Endothelial cell (in vitro differentiated cells): ENCODE data around the gene NDUFAF8. TPM values are rescaled to one million over a fixed set of nuclear protein-coding genes. Genes with fewer than 3 reads are reported as not detected.

ENCODE experiments used
- DNase-seq: peaks from one replicate; pipeline ENCODE4 v3.0.0; 2021; ENCODE audit warnings: low spot score
- H3K27ac Mint-ChIP-seq: one replicate; pipeline ENCODE4 v1.8.0; 2021; ENCODE audit warnings: mixed read lengths, inconsistent platforms; ENCODE audit not compliant: unreplicated experiment
- H3K27me3 Mint-ChIP-seq: one replicate; pipeline ENCODE4 v1.8.0; 2021; ENCODE audit warnings: mild to moderate bottlenecking, moderate library complexity, mixed read lengths, inconsistent platforms; ENCODE audit not compliant: unreplicated experiment
- H3K36me3 Mint-ChIP-seq: one replicate; pipeline ENCODE4 v1.8.0; 2021; ENCODE audit warnings: mild to moderate bottlenecking, low read depth, mixed read lengths, inconsistent platforms; ENCODE audit not compliant: unreplicated experiment
- H3K4me1 Mint-ChIP-seq: one replicate; pipeline ENCODE4 v1.8.0; 2021; ENCODE audit warnings: mild to moderate bottlenecking, mixed read lengths, inconsistent platforms; ENCODE audit not compliant: unreplicated experiment
- H3K4me3 Mint-ChIP-seq: one replicate; pipeline ENCODE4 v1.8.0; 2021; ENCODE audit warnings: mild to moderate bottlenecking, mixed read lengths, inconsistent platforms; ENCODE audit not compliant: unreplicated experiment
- H3K9me3 Mint-ChIP-seq: one replicate; pipeline ENCODE4 v1.8.0; 2021; ENCODE audit warnings: mixed read lengths, inconsistent platforms; ENCODE audit not compliant: unreplicated experiment
- total RNA-seq: library from RNA; stranded (reverse); fragmentation: NEBNext Ultra II Directional; extraction: Animal tissue kit (Norgen Biotek cat#: 25700); gene quantifications from one replicate; pipeline ENCODE4 v1.2.1, GENCODE V29; 2021; ENCODE audit not compliant: unreplicated experiment
- TF ChIP-seq, protein P1 (sequence below): fragments of 200-600 bp; sonication (generic); IDR thresholded peaks from one replicate; pipeline ENCODE4 v1.5.0; 2021; ENCODE audit warnings: antibody characterized with exemption; ENCODE audit not compliant: unreplicated experiment

The NDUFAF8 gene
- total RNA-seq, 1 donor from 2014 or later, result 31.2 TPM

DNA sequence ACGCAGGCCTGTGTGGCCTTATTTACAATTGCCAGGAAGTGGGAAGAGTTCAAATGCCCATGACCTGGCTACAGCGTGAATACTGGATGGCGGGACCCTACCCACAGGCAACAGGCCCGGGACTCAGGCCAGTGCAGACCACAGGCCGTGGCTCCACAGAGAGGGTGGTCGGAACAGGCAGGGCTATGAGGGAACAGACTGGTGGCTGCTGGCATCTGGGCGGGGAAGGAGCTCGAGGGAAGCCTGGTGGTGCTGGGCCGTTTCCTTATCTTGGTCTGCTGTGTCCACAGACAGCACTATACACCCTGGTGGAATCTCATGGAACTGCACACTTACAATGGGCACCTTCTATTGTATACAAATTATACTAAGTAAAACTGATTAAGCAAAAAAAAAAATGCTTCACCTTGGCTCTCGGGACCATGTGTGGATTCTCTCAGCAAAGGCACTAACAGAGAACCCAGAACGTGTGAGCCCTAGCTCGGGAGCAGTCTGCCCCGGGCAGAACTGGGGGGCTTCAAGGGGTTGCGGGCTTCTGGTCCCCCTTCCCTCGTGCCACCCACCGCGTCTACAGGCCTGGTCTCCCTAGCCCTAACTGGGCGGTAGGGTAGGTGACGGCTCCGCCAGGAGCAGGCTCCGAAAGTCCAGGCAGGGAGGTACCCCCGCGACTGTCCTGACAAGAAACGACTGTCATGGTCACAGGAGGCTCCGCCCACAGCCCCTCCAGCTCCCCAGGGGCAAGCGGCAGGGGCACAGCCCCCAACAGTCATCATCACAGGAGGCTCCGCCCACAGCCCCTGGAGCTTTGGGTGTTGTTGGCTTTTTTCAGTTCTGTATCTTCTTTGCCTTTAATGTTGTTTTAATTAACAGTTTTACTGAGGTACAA lies 38.2 kb upstream of the NDUFAF8 start:
- Mint-ChIP-seq H3K4me3 (no peak overlapping the region), H3K27me3 (peaks cover 2% of the 10 kb centered on the region), H3K9me3 (no peaks in the 10 kb centered on the region), H3K4me1 (peaks cover 5% of the 10 kb centered on the region), H3K36me3 (no peaks in the 10 kb centered on the region), H3K27ac (peak overlapping the region; percentile 68)
- TF ChIP-seq, protein P1, sequence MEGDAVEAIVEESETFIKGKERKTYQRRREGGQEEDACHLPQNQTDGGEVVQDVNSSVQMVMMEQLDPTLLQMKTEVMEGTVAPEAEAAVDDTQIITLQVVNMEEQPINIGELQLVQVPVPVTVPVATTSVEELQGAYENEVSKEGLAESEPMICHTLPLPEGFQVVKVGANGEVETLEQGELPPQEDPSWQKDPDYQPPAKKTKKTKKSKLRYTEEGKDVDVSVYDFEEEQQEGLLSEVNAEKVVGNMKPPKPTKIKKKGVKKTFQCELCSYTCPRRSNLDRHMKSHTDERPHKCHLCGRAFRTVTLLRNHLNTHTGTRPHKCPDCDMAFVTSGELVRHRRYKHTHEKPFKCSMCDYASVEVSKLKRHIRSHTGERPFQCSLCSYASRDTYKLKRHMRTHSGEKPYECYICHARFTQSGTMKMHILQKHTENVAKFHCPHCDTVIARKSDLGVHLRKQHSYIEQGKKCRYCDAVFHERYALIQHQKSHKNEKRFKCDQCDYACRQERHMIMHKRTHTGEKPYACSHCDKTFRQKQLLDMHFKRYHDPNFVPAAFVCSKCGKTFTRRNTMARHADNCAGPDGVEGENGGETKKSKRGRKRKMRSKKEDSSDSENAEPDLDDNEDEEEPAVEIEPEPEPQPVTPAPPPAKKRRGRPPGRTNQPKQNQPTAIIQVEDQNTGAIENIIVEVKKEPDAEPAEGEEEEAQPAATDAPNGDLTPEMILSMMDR, result peak; percentile 66
- DNase-seq, result peak; percentile 71

DNA sequence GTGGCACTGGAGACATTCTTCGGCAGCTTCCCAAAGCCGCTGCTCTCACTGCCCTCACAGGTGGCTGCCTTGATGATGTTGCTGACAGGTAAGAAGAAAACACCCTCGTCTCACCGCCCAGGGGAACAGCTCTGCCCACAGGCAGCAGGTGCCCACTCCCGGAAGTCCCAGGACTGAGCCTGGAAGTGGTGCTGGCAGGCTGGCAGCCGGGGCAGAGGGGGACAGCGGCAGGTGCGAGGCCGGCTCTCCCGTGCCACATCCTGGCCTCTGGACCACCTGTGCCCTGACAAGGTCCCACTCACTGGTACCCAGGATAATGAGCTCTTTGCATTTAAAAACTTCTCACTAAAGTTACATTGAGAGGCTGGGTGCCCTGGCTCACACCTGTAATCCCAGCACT lies 36.8 kb upstream of the NDUFAF8 start:
- Mint-ChIP-seq H3K27me3 (peaks cover 2% of the 10 kb centered on the region), H3K9me3 (no peaks in the 10 kb centered on the region), H3K27ac (no peak overlapping the region), H3K36me3 (no peaks in the 10 kb centered on the region), H3K4me3 (no peak overlapping the region), H3K4me1 (peaks cover 5% of the 10 kb centered on the region)
- TF ChIP-seq, protein P1, result no peak
- DNase-seq, result no peak

DNA sequence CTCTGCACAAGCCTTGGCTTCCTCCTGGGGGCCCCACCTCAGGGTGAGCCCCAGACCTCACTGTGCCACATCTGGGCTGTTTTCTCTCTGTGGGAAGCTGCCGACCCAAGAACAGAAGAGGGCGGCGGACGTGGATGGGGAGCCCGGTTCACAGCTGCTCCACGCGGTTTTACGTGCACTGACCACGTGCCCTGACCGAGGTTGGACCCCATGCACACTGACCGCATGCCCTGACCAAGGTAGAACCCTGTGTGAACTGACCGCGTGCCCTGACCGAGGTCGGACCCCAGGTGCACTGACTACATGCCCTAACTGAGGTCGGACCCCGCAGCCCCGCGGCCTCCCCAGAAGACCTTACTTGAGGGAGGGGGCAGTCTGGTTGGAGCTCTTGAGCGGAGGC lies 36.0 kb upstream of the NDUFAF8 start:
- Mint-ChIP-seq H3K27me3 (peaks cover 2% of the 10 kb centered on the region), H3K36me3 (no peaks in the 10 kb centered on the region), H3K4me1 (peaks cover 3% of the 10 kb centered on the region), H3K27ac (no peak overlapping the region), H3K9me3 (no peaks in the 10 kb centered on the region), H3K4me3 (no peak overlapping the region)
- TF ChIP-seq, protein P1, result no peak
- no peak for DNase-seq

DNA sequence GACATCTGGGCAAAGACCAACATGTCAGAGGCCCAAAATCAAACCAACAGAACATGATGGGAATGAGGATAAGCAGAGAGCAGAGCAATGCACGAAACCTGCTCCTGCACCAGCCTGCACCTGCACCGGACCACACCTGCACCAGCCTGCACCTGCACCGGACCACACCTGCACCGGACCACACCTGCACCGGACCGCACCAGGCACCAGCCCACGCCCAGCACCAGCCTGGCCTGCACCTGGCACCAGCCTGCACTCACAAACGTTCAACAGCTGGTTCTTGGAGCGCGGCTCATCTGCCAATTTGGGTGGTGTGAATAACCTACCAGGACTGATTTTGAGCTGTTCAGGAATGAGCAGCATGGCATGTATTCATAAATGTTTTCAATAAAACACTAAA lies 34.5 kb upstream of the NDUFAF8 start:
- DNase-seq, result no peak
- Mint-ChIP-seq H3K27me3 (peaks cover 2% of the 10 kb centered on the region), H3K36me3 (no peaks in the 10 kb centered on the region), H3K27ac (peak overlapping the region; percentile 77), H3K9me3 (no peaks in the 10 kb centered on the region), H3K4me1 (peaks cover 3% of the 10 kb centered on the region), H3K4me3 (no peak overlapping the region)
- TF ChIP-seq, protein P1, result no peak

DNA sequence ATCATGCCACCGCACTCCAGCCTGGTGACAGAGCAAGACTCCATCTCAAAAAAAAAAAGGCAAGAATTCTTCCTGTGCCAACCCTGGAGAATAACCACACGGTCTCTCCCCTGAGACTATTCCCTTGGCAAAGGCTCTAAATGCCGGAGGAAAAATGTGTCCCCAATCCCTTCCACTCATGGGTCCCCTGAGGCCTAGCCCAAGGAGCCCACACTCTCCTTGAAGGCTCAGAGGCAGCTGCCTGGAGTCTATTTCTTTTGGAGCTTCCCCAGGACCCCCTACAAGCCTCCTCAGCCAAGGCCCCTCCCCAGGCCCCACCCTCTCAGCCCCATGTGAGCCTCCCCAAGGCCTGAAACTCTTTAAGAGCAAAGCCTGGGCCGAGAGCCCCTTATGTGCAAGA lies 33.0 kb upstream of the NDUFAF8 start:
- DNase-seq, result no peak
- Mint-ChIP-seq H3K4me1 (no peaks in the 10 kb centered on the region), H3K9me3 (no peaks in the 10 kb centered on the region), H3K27ac (no peak overlapping the region), H3K27me3 (peaks cover 2% of the 10 kb centered on the region), H3K4me3 (no peak overlapping the region), H3K36me3 (no peaks in the 10 kb centered on the region)
- TF ChIP-seq, protein P1, result no peak
